Glutamatergic neuron (in vitro differentiated cells): Measurements from ENCODE around the gene TBC1D21. TPM values are rescaled to one million over a fixed set of nuclear protein-coding genes. Genes with fewer than 3 reads are reported as not detected.
A peak's percentile ranks its signal among the peaks of the same experiment; 100 is the strongest.

Experiments used
- DNase-seq: peaks from one replicate; pipeline ENCODE4 v3.0.0; 2022
- H3K27ac Mint-ChIP-seq: one replicate; pipeline ENCODE4 v1.8.0; 2020; ENCODE audit warnings: mild to moderate bottlenecking, mixed read lengths, inconsistent platforms; ENCODE audit not compliant: unreplicated experiment
- H3K27me3 Mint-ChIP-seq: one replicate; pipeline ENCODE4 v1.8.0; 2020; ENCODE audit warnings: mild to moderate bottlenecking, moderate library complexity, mixed read lengths, inconsistent platforms; ENCODE audit not compliant: unreplicated experiment
- H3K36me3 Mint-ChIP-seq: one replicate; pipeline ENCODE4 v1.8.0; 2020; ENCODE audit warnings: mild to moderate bottlenecking, mixed read lengths, inconsistent platforms; ENCODE audit not compliant: unreplicated experiment
- H3K4me1 Mint-ChIP-seq: one replicate; pipeline ENCODE4 v1.8.0; 2020; ENCODE audit warnings: mild to moderate bottlenecking, low read depth, mixed read lengths, inconsistent platforms; ENCODE audit not compliant: unreplicated experiment
- H3K4me3 Mint-ChIP-seq: one replicate; pipeline ENCODE4 v1.8.0; 2020; ENCODE audit warnings: mild to moderate bottlenecking, mixed read lengths, inconsistent platforms; ENCODE audit not compliant: unreplicated experiment
- H3K9me3 Mint-ChIP-seq: one replicate; pipeline ENCODE4 v1.8.0; 2020; ENCODE audit warnings: mild to moderate bottlenecking, moderate library complexity, mixed read lengths, inconsistent platforms; ENCODE audit not compliant: unreplicated experiment
- CTCF ChIP-seq: fragments of 200-600 bp; sonication (generic); IDR thresholded peaks from one replicate; pipeline ENCODE4 v1.5.0; 2021; ENCODE audit not compliant: partially characterized antibody, unreplicated experiment
- total RNA-seq: library from RNA; stranded (reverse); fragmentation: NEBNext Ultra II Directional; extraction: Animal tissue kit (Norgen Biotek cat#: 25700); gene quantifications from one replicate; pipeline ENCODE4 v1.2.1, GENCODE V29; 2021; ENCODE audit not compliant: unreplicated experiment

TBC1D21 gene
- total RNA-seq, 1 donor from 2014 or later: not detected

- DNase-seq: no peak
- Mint-ChIP-seq H3K4me3 (no peak overlapping the region), H3K27me3 (peaks cover 6% of the 10 kb centered on the region), H3K9me3 (peaks cover 1% of the 10 kb centered on the region), H3K36me3 (peaks cover 4% of the 10 kb centered on the region), H3K4me1 (peaks cover 26% of the 10 kb centered on the region), H3K27ac (no peak overlapping the region)
- no peak for TF ChIP-seq CTCF
Observed at GRCh38 chr15:73907035-73907408, 33.7 kb downstream of the TBC1D21 start.

GRCh38 chr15:73908030-73908821, 34.9 kb downstream of the TBC1D21 start:
- peak; percentile 94 for DNase-seq
- H3K36me3 Mint-ChIP-seq: peaks cover 4% of the 10 kb centered on the region
- H3K4me1 Mint-ChIP-seq: peaks cover 18% of the 10 kb centered on the region
- peak overlapping the region; percentile 5 for H3K4me3 Mint-ChIP-seq
- H3K9me3 Mint-ChIP-seq: peaks cover 1% of the 10 kb centered on the region
- H3K27me3 Mint-ChIP-seq: peaks cover 6% of the 10 kb centered on the region
- TF ChIP-seq CTCF: peak; percentile 83
- H3K27ac Mint-ChIP-seq: no peak overlapping the region

GRCh38 chr15:73908822-73909122, 35.4 kb downstream of the TBC1D21 start:
- Mint-ChIP-seq H3K27me3 (peaks cover 6% of the 10 kb centered on the region), H3K4me1 (peaks cover 19% of the 10 kb centered on the region), H3K36me3 (peaks cover 4% of the 10 kb centered on the region), H3K27ac (no peak overlapping the region), H3K9me3 (peaks cover 1% of the 10 kb centered on the region), H3K4me3 (no peak overlapping the region)
- no peak for DNase-seq
- no peak for TF ChIP-seq CTCF

- no peak overlapping the region for H3K27ac Mint-ChIP-seq
- no peak overlapping the region for H3K4me3 Mint-ChIP-seq
- H3K9me3 Mint-ChIP-seq: peaks cover 1% of the 10 kb centered on the region
- H3K27me3 Mint-ChIP-seq: peaks cover 1% of the 10 kb centered on the region
- no peak for TF ChIP-seq CTCF
- peaks cover 4% of the 10 kb centered on the region for H3K36me3 Mint-ChIP-seq
- H3K4me1 Mint-ChIP-seq: peaks cover 19% of the 10 kb centered on the region
- DNase-seq: no peak
Observed at GRCh38 chr15:73909651-73910050, 36.3 kb downstream of the TBC1D21 start.

GRCh38 chr15:73910522-73911303, 37.3 kb downstream of the TBC1D21 start:
- H3K27me3 Mint-ChIP-seq: no peaks in the 10 kb centered on the region
- peaks cover 19% of the 10 kb centered on the region for H3K4me1 Mint-ChIP-seq
- H3K4me3 Mint-ChIP-seq: no peak overlapping the region
- H3K36me3 Mint-ChIP-seq: peaks cover 4% of the 10 kb centered on the region
- H3K27ac Mint-ChIP-seq: no peak overlapping the region
- no peak for TF ChIP-seq CTCF
- peaks cover 1% of the 10 kb centered on the region for H3K9me3 Mint-ChIP-seq
- DNase-seq: no peak
